Measurements from ENCODE around the gene AGPAT2.

DNA sequence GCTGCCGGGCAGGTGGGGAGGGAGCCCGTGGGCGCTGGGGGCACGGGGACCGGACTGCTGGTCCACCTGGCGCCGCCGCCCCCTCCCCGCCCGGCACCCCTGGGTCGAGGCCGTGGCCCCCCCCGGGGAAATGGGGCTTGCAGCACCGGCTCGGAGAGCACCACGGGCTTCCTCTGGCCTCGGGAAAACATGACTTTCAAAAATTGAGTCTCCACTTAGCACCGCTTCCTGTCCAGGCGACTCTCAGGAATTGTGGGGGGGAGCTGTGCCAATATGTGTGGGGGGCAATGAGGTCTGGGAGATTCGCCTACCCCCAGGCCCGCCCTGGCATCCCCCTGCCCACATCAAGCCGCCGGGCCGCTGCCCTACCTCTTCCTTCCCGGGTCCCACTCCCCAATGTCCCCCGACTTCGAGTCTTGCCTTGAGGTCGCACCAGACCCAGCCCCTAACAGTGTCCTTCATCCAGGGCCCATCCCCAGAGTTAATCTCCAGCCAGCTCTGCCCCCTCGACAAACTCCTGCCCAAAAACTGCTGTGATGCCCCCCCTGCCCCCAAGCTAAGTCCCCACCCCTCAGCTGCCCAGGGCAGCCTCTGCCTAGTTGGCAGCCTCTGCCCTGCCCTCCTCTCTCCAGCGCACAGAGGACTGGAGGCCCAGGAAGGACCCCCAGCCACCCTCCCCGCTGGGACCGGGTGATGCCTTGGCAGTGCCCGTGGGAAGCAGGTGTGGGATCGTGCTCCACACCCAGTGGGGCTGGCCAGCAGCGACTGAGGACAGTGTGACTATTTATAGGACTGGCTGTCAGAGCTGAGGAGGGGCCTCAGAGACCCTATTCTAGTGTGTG, 20.7 kb downstream of the AGPAT2 start:
- TF ChIP-seq, protein P1, sequence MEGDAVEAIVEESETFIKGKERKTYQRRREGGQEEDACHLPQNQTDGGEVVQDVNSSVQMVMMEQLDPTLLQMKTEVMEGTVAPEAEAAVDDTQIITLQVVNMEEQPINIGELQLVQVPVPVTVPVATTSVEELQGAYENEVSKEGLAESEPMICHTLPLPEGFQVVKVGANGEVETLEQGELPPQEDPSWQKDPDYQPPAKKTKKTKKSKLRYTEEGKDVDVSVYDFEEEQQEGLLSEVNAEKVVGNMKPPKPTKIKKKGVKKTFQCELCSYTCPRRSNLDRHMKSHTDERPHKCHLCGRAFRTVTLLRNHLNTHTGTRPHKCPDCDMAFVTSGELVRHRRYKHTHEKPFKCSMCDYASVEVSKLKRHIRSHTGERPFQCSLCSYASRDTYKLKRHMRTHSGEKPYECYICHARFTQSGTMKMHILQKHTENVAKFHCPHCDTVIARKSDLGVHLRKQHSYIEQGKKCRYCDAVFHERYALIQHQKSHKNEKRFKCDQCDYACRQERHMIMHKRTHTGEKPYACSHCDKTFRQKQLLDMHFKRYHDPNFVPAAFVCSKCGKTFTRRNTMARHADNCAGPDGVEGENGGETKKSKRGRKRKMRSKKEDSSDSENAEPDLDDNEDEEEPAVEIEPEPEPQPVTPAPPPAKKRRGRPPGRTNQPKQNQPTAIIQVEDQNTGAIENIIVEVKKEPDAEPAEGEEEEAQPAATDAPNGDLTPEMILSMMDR (IDR thresholded peaks at IDR 0.05; ENCODE audit: insufficient read depth, low read depth, low read length) = no peak
- TF ChIP-seq EZH2 (IDR thresholded peaks at IDR 0.05; ENCODE audit: insufficient read depth, low read length) = no peak
